Stimulated activated naive CD8-positive, alpha-beta T cell treated with anti-CD3 and anti-CD28 coated beads, Interleukin-15, Interleukin-2, amounts not matched to agents 100 U/mL and 50 U/mL, for 24 hours (primary cell): ENCODE measurements around the gene FAM222A.

Source experiments
- ATAC-seq: fragments of 150-1000 bp; cut with Tn5 transposase; one replicate; pipeline ENCODE4 v1.10.0; 2021
- DNase-seq: peaks from one replicate; pipeline ENCODE4 v3.0.0; 2021

The FAM222A gene

DNA sequence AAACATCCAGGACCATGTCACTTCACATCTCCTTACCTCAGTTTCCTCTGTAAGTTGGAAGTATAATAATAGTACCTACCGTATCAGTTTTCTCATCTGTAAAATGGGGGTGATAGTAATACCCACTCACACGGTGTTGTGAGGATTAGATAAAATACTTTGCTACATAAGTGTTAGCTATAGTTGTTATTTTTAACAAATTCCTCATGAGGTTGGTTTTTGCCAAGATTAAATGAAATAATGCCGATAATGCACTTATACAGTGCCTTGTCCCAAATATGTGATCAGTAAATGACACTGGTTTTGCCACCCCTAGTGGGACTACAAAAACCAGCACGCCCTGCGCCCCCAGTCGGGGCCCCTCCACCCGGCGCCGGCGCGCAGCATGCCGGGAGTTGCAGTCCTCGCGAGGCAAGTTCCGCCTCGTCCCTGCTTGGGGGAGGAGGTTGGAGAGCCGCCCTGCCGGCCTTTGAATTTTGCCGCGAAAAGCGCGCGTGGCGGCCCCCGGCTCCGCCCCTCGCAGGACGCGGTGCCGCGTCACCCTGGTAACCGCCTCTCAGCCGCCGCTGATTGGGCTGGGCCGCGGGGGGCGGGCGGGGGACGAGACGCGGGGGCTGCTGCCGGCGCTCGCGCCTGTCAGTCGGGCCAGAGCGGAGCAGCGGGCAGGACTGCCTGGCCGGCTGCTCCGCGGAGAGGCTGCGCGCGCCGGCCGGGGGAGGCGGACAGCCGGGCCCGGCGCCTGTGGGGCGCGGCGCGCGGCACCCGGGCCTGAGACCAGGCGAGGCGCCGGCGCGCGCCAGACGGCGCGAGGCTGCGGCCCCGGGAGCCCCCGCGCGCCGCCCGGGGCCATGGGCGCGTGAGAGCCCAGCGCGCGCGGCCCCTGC lies at the start of gene FAM222A:
FAM222A (plus strand) TSS at position 639 of the 884 bp plus-strand sequence. CDS start 30,322 bp downstream, outside the sequence.
- DNase-seq (peak; percentile 95), ATAC-seq (peak; percentile 93)

DNA sequence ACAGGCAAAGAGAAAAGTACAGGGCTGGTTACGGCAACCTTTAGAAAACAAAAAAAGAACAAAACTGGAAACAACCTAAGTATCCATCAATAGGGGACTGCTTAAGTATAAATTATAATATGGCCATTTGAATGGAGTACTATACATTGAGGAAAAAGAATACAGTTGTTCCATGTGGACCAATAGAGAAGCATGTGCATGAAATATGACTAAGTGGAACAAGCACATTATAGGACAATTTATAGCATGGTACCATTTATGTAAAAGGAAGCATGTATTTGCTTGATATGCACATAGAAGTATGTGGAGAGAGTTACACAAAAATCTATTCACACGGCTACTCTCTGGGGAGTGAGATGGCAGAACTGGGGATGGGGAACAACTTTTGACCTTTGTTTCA lies 49.2 kb upstream of the FAM222A start:
- ATAC-seq = no peak
- no peak for DNase-seq

- DNase-seq (no peak), ATAC-seq (no peak)
Observed at GRCh38 chr12:109666068-109666467, 47.6 kb upstream of the FAM222A start.

DNA sequence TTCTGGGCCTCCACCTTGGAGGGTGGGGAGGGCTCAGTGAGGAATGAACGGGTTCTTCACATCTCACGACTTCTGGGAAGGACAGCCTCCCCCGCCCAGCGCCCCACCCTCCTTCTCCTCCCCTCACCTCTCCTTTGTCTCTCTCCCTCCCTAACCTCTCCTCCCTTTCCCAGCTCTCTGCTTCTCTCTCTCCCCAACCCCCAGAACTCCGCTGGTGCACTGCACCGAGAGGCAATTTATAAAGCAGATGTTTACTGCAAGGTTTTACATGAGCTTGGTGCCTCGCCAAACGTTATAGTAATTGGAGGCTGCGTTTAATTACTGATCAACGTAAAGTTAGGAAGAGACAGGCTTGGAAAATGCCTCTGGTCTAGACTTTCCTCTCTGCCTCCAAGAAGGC lies 42.9 kb upstream of the FAM222A start:
- DNase-seq (no peak), ATAC-seq (no peak)

- DNase-seq (no peak), ATAC-seq (no peak)
Observed at GRCh38 chr12:109671502-109671901, 42.1 kb upstream of the FAM222A start.

GRCh38 chr12:109673379-109673778 lies 40.2 kb upstream of the FAM222A start:
- no peak for ATAC-seq
- DNase-seq = no peak

GRCh38 chr12:109673884-109674283 lies 39.7 kb upstream of the FAM222A start:
- DNase-seq (no peak), ATAC-seq (no peak)

DNA sequence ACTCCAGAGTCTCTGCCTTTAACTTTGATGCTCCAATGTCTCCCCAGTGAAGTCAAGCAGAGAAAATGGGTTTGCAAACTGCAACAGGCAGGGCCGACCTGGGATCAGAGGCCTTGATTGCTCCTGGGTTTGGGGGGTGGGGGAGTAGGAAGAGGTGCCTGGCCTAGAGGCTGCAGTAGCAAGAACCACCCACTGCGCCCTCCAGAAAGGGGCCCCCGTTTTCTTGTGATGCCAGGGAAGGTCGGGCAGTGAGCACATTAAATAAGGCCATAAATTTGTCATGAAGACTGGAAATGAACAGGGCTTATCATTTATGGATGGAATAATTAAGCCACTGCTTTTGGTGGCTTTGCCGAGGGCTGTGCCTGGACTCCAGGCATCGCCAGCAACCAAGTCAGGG lies 38.2 kb upstream of the FAM222A start:
- DNase-seq = no peak
- no peak for ATAC-seq

DNA sequence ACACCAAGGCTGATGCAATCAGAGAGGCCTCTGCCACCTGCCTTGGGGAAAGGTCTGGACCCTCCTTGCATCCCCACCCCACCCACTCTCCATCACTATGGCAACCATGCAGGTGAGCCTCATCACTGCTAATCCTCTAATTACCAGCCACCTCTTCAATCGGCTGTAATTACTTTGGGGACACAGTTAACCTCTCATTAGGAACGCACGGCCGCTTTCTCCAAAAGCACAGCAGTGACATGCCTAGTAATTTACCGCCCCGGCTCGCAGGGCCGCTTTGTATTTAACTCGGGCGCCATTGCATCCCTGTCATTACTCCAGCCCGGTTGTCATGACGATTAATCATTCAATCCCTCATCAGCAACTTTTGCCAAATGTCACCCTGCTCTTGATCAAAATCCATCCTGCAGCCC lies 36.3 kb upstream of the FAM222A start:
- ATAC-seq (no peak), DNase-seq (no peak)

DNA sequence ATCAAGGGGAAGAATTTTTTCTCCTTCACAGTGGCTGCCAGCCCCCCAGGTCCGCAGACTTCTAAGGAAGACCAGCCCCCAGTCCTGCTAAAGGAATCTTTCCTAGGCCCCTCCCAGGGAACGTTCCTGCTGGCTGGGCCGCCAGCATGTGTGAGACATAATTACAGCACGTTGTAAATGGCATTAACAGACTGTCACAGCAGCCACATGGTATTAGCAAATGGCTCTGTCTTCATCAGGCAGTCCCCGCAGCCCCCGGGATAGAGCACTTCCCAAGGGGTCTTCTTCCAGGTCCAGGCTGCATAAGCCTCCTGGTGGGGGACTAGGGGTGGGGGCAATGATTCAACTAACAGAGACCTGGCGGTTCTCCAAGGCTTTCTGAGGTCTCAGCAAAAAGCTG lies 34.9 kb upstream of the FAM222A start:
- ATAC-seq (no peak), DNase-seq (no peak)

DNA sequence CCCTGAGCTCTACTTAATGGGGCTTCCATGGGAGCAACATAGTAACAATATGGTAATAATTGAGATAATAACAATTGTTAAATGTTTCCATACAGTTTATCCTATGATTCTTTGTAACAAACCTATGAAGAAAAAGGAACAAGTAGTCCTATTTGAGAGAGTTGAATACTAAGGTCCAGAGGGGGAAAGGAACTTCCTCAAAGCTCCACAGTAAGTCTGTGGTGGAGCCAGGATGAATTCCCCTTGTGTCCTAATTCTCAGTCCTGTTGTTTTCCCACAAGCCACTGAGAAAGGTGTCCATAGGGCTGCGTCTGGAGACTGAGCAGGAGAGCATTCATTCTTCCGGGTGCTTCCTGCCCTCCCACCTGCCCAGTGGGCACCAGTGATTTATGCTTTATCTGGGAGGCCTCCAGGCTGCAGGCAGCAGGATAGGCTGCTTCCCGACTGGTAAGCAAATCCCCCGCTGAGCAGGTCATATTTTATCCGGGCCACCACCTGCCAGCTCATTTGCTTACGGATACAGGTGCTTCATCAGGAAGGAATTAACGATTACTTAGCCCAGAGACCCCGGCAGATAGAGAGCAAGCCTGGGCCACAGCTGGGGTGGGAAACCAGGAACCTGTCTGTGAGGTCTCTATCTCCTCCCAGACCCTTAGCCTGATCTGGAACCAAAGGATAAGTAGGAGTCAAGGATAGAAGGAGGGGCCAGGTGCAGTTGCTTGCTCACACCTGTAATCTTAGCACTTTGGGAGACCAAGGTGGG lies 33.9 kb upstream of the FAM222A start:
- no peak for ATAC-seq
- DNase-seq = no peak

DNA sequence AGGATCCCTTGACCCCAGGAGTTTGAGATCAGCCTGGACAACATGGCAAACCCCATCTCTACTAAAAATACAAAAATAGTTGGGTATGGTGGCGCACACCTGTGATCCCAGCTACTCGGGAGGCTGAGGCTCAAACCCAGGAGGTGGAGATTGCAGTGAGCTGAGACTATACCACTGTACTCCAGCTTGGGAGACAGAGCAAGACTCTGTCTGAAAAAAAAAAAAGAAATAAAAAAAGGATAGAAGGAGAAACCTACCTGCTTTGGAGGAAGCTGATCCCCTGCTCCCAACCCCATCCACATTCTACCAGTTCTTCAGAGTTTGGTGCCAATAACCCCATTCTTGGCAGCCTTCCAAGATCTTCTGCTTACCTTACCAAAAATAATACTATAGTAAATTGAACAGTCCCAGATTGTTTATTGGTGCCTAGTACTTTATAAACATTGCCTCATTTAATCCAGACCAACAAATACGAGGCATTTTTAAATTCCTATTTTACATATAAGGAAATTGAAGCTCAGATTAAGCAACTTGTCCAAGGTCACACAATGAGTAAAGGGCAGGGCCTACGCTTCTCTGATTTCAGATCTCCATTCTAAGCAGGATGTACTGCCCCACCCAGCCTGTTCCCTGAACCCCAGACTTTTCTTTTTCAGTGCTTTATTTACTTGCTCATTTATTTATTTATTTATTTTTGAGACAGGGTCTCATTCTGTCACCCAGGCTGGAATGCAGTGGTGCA lies 33.2 kb upstream of the FAM222A start:
- DNase-seq (no peak), ATAC-seq (no peak)

DNA sequence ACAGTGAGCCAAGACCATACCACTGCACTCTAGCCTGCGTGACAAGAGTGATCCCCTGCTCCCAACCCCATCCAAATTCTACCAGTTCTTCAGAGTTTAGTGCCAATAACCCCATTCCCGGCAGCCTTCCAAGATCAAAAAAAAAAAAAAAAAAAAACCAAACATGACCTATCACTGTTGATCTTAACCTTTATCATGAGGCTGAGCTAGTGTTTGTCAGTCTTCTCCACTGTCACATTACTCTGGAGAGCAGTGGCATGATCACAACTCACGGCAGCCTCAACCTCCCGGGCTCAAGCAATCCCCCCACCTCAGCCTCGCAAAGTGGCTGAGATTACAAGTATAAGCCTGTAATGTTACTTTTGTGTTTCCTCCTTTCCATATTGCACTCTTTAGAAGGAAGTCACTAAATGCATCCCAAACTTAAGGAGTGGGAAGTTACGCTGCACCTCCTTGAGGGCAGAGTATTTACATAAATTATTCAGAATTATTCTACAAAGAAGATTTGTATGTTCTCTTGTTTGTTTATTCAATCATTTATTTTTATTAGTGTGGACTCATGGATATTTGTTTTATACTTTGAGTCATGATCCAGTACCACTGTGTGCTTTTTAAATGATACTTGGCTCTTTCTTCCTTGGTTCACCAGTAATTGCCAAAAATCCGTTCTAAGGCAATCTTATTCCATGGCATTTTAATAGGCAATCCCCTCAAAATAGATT lies 31.5 kb upstream of the FAM222A start:
- ATAC-seq = no peak
- DNase-seq = no peak

DNA sequence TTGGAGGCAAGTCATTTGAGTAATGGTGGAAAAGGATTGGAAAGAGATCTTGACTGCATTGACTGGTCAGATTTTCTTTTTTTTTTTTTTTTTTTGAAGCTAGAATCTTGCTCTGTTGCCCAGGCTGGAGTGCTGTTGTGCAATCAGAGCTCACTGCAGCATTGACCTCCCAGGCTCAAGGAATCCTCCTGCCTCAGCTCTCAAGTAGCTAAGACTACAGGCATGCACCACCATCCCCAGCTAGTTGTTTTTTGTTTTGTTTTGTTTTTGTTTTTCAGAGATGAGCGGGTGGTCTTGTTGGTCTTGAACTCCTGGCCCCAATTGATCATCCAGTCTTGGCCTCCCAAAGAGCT lies 30.9 kb upstream of the FAM222A start:
- ATAC-seq (no peak), DNase-seq (no peak)

DNA sequence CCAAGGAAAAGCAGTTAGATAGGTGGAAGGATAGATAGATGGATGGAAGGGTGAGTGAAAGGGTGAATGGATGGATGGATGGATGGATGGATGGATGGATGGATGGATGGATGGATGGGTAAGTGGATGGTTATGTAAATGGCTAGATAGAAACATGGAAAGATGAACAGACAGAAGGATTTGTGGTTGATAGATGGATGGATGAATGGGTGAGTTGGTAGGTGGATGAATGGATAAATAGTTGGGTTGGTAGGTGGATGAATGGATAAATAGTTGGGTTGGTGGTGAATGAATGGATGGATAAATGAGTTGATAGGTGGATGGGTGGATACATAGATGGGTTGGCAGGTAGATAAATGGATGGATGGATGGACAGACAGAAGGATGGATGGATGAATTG lies 30.3 kb upstream of the FAM222A start:
- no peak for ATAC-seq
- DNase-seq = no peak

DNA sequence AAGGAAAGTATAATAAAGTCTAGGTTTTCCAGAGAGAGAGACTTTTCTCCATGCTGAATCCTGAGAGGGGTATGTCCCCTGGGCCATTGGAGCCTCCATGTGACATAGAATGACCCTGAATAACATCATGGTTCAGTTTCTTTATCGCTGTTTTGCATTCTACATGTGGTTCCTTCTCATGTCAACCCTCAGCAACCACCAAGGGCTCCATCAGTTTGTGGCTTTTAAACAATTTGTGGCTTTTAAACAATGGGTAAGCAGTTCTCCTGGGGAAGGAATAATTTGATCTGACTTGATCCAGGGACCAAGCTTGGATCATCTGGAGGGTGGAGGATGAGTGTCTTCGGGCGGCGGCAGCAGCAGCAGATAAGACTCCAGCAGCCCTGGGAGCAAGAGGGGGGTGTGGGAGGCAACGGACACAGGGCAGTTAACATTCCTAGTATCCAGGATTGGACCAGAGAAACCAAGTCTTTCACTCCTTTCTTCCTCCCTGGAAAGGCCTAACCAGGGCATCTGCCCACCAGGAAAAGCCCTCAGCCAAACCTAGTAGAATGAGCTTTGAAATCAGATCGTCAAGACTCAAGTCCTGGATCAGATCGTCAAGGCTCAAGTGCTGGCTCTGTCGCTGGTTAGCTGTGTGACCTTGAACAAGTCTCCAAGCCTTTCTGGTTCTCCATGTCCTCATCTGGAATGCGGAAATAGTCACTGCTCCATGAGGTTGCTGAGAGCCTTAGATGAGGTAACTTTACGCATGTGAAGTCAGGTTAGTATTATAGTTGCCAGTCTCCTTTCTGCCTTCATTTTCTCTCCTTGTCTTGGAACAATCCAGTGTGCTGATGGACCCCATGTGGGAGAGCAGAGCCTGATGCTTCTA lies 27.8 kb upstream of the FAM222A start:
- ATAC-seq (no peak), DNase-seq (no peak)

- ATAC-seq (no peak), DNase-seq (no peak)
Observed at GRCh38 chr12:109686523-109686922, 27.1 kb upstream of the FAM222A start.

GRCh38 chr12:109687250-109687649 lies 26.4 kb upstream of the FAM222A start:
- ATAC-seq = no peak
- no peak for DNase-seq

GRCh38 chr12:109689426-109689825 lies 24.2 kb upstream of the FAM222A start:
- ATAC-seq (no peak), DNase-seq (no peak)

DNA sequence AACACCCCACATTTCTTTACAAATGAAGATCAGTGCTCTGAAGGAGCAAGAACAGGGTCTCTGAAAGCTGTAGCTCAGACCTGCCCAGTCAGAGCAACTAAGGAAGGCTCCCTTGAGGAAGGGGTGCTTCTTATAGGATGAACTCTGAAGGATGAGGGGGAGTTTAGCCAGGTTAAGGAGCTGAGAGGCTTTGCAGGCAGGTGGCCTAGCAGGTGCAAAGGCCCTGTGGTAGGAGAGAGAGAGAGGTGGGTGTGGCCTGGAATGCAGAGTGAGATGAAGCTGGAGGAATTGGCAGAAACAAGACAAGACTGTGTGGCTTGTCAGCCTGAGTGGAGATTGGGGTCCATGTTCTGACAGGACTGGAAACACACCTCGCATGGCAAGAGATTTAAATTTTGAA lies 20.5 kb upstream of the FAM222A start:
- no peak for ATAC-seq
- DNase-seq = no peak
